Neural cell (in vitro differentiated cells): ENCODE data around the gene EDARADD. TPM values are rescaled to one million over a fixed set of nuclear protein-coding genes. Genes with fewer than 3 reads are reported as not detected.

ENCODE experiments used
- H2AFZ ChIP-seq: fragments of 200-600, 300-800 bp; sonication (generic), shearing (Covaris generic); 2 replicates; pipeline ENCODE4 v1.6.0; 2014; ENCODE audit warnings: low read depth, mild to moderate bottlenecking, antibody characterized with exemption, low read length, moderate library complexity
- H3F3A ChIP-seq: fragments of 200-600 bp; shearing (Covaris generic); 2 replicates; pipeline ENCODE4 v1.6.1; 2016; ENCODE audit warnings: mild to moderate bottlenecking, moderate library complexity, mixed read lengths, antibody characterized with exemption, low read length; ENCODE audit not compliant: insufficient read depth, poor library complexity, severe bottlenecking
- H3K27ac ChIP-seq: fragments of 200-600, 300-800 bp; sonication (generic), shearing (Covaris generic); 2 replicates; pipeline ENCODE4 v1.5.1; 2014; ENCODE audit warnings: mild to moderate bottlenecking, low read length, moderate library complexity
- H3K27me3 ChIP-seq: fragments of 300-800, 200-600 bp; sonication (generic), shearing (Covaris generic); 2 replicates; pipeline ENCODE4 v1.6.0; 2014; ENCODE audit warnings: mild to moderate bottlenecking, low read depth, low read length, moderate library complexity; ENCODE audit not compliant: insufficient read depth
- H3K36me3 ChIP-seq: fragments of 300-800, 200-600 bp; sonication (generic), shearing (Covaris generic); 2 replicates; pipeline ENCODE4 v1.5.1; 2014; ENCODE audit warnings: mild to moderate bottlenecking, antibody characterized with exemption, low read length, moderate library complexity; ENCODE audit not compliant: insufficient read depth
- H3K4me2 ChIP-seq: fragments of 300-800, 200-600 bp; sonication (generic), shearing (Covaris generic); 2 replicates; pipeline ENCODE4 v1.6.0; 2014; ENCODE audit warnings: mild to moderate bottlenecking, low read length
- H3K4me3 ChIP-seq: fragments of 300-800, 200-600 bp; sonication (generic), shearing (Covaris generic); 2 replicates; pipeline ENCODE4 v1.5.1; 2014; ENCODE audit warnings: mild to moderate bottlenecking, low read length, moderate library complexity
- H3K79me2 ChIP-seq: fragments of 200-600 bp; shearing (Covaris generic); replicated peaks from 2 replicates; pipeline ENCODE4 v1.6.0; 2014; ENCODE audit warnings: mild to moderate bottlenecking, low read length, moderate library complexity; ENCODE audit not compliant: insufficient read depth
- H3K9ac ChIP-seq: fragments of 300-800, 200-600 bp; sonication (generic), shearing (Covaris generic); 2 replicates; pipeline ENCODE4 v1.6.1; 2016; ENCODE audit warnings: mild to moderate bottlenecking, low read length, mixed read lengths
- H3K9me2 ChIP-seq: fragments of 200-600 bp; shearing (Covaris generic); 2 replicates; pipeline ENCODE4 v1.6.1; 2016; ENCODE audit warnings: mild to moderate bottlenecking, low read length, mixed read lengths; ENCODE audit not compliant: insufficient read depth
- H3K9me3 ChIP-seq: fragments of 200-600, 300-800 bp; sonication (generic), shearing (Covaris generic); 2 replicates; pipeline ENCODE4 v1.6.1; 2016; ENCODE audit warnings: mild to moderate bottlenecking, mixed run types, low read length, moderate library complexity, mixed read lengths
- H4K20me1 ChIP-seq: fragments of 200-600 bp; shearing (Covaris generic); 2 replicates; pipeline ENCODE4 v1.6.1; 2016; ENCODE audit warnings: mild to moderate bottlenecking, mixed run types; ENCODE audit not compliant: insufficient read depth
- CTCF ChIP-seq: fragments of 450-650 bp; IDR thresholded peaks from 2 replicates; pipeline ENCODE4 v1.5.1; 2014; ENCODE audit warnings: antibody characterized with exemption, mild to moderate bottlenecking, moderate library complexity; ENCODE audit not compliant: poor library complexity, severe bottlenecking
- EP300 ChIP-seq: fragments of 450-650 bp; conservative IDR thresholded peaks from 2 replicates; pipeline ENCODE4 v1.6.1; 2014; ENCODE audit warnings: antibody characterized with exemption, mild to moderate bottlenecking, moderate library complexity; ENCODE audit not compliant: poor library complexity, severe bottlenecking
- EZH2 ChIP-seq: fragments of 200-600, 300-800 bp; shearing (Covaris generic), sonication (generic); IDR thresholded peaks from 2 replicates; pipeline ENCODE4 v1.6.1; 2014; ENCODE audit warnings: antibody characterized with exemption, low read length, borderline replicate concordance, mild to moderate bottlenecking; ENCODE audit not compliant: insufficient read depth, poor library complexity, severe bottlenecking
- MXI1 ChIP-seq: fragments of 450-650 bp; conservative IDR thresholded peaks from 2 replicates; pipeline ENCODE4 v1.6.1; 2014; ENCODE audit warnings: antibody characterized with exemption, mild to moderate bottlenecking; ENCODE audit not compliant: poor library complexity, severe bottlenecking
- POLR2AphosphoS5 ChIP-seq: IDR thresholded peaks from 2 replicates; pipeline ENCODE4 v1.6.1; 2012
- RAD21 ChIP-seq: fragments of 450-650 bp; conservative IDR thresholded peaks from 2 replicates; pipeline ENCODE4 v1.6.1; 2014; ENCODE audit warnings: antibody characterized with exemption, mild to moderate bottlenecking, moderate library complexity
- REST ChIP-seq: IDR thresholded peaks from 2 replicates; pipeline ENCODE4 v1.6.1; 2012; ENCODE audit warnings: borderline replicate concordance
- SMC3 ChIP-seq: fragments of 450-650 bp; conservative IDR thresholded peaks from 2 replicates; pipeline ENCODE4 v1.6.1; 2014; ENCODE audit warnings: antibody characterized with exemption, mild to moderate bottlenecking, moderate library complexity; ENCODE audit not compliant: poor library complexity
- TAF1 ChIP-seq: IDR thresholded peaks from 2 replicates; pipeline ENCODE4 v1.6.1; 2012; ENCODE audit warnings: low read depth
- polyA plus RNA-seq: library from polyadenylated mRNA; depleted of rRNA; stranded (reverse); fragments of >200 nt; gene quantifications from 2 replicates; pipeline ENCODE4 v1.2.3, GENCODE V29; 2014

The EDARADD gene
- polyA plus RNA-seq, 1 donor from 2014 or later: 0.17 TPM

GRCh38 chr1:236353813-236354212, 40.3 kb upstream of the EDARADD start:
- H3K4me3 ChIP-seq: no peak overlapping the region
- H3K27me3 ChIP-seq: no peaks in the 10 kb centered on the region
- no peaks in the 10 kb centered on the region for H3F3A ChIP-seq
- no peak overlapping the region for H2AFZ ChIP-seq
- H4K20me1 ChIP-seq: no peaks in the 10 kb centered on the region
- no peak overlapping the region for H3K4me2 ChIP-seq
- H3K9me2 ChIP-seq: no peaks in the 10 kb centered on the region
- no peak overlapping the region for H3K9ac ChIP-seq
- H3K9me3 ChIP-seq: no peaks in the 10 kb centered on the region
- no peaks in the 10 kb centered on the region for H3K79me2 ChIP-seq
- TF ChIP-seq RAD21 (no peak), REST (no peak), EZH2 (no peak), EP300 (no peak), POLR2AphosphoS5 (no peak), TAF1 (no peak), MXI1 (no peak), SMC3 (no peak), CTCF (no peak)
- H3K36me3 ChIP-seq: no peaks in the 10 kb centered on the region
- no peak overlapping the region for H3K27ac ChIP-seq

- Histone ChIP-seq H3F3A (no peaks in the 10 kb centered on the region), H3K9me3 (no peaks in the 10 kb centered on the region), H3K27me3 (no peaks in the 10 kb centered on the region), H3K27ac (no peak overlapping the region), H3K79me2 (no peaks in the 10 kb centered on the region), H3K4me2 (no peak overlapping the region), H3K9ac (no peak overlapping the region), H4K20me1 (no peaks in the 10 kb centered on the region), H3K36me3 (no peaks in the 10 kb centered on the region), H3K4me3 (no peak overlapping the region), H2AFZ (no peak overlapping the region), H3K9me2 (no peaks in the 10 kb centered on the region)
- no peak for TF ChIP-seq REST
These were observed 39.5 kb upstream of the EDARADD start for GRCh38 chr1:236354330-236355147.
